ES-I3 (cell line): ENCODE data around the gene PSAP.
"Not testable (repeated sequence)": the region's sequence is repeated elsewhere in the genome, so short reads cannot be mapped to it uniquely, and the experiment has no call there.

Experiments used
- H3K36me3 ChIP-seq: 2 replicates; pipeline ENCODE4 v1.6.1; 2013; ENCODE audit warnings: mild to moderate bottlenecking, low read length, control low read depth, moderate library complexity; ENCODE audit not compliant: insufficient read depth
- H3K4me1 ChIP-seq: 2 replicates; pipeline ENCODE4 v1.6.1; 2013; ENCODE audit warnings: mild to moderate bottlenecking, control low read depth, low read length; ENCODE audit not compliant: insufficient read depth
- H3K9ac ChIP-seq: 2 replicates; pipeline ENCODE4 v1.6.1; 2013; ENCODE audit warnings: low read depth, mild to moderate bottlenecking, low read length, moderate library complexity
- H3K9me3 ChIP-seq: 2 replicates; pipeline ENCODE4 v1.6.1; 2013; ENCODE audit warnings: mild to moderate bottlenecking, low read length, moderate library complexity; ENCODE audit not compliant: control insufficient read depth, insufficient read depth

Gene PSAP

GRCh38 chr10:71881647-71882355 lies 30.8 kb upstream of the PSAP start:
- H3K9ac ChIP-seq, result no peak overlapping the region
- no peaks in the 10 kb centered on the region for H3K9me3 ChIP-seq
- H3K36me3 ChIP-seq, result no peaks in the 10 kb centered on the region
- H3K4me1 ChIP-seq, result no peaks in the 10 kb centered on the region

DNA sequence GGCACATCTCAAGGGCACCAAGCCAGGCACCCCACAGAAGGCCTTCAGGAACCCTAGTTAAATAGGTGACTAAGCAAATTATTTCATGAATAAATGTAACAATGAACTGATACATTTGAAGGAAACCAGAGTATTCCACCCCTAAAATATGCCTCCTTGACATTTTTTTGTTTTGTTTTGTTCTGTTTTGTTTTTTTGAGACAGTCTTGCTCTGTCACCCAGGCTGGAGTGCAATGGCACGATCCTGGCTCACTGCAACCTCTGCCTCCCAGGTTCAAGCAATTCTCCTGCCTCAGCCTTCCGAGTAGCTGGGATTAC lies 30.2 kb upstream of the PSAP start:
- H3K9ac ChIP-seq, result not testable (repeated sequence)

DNA sequence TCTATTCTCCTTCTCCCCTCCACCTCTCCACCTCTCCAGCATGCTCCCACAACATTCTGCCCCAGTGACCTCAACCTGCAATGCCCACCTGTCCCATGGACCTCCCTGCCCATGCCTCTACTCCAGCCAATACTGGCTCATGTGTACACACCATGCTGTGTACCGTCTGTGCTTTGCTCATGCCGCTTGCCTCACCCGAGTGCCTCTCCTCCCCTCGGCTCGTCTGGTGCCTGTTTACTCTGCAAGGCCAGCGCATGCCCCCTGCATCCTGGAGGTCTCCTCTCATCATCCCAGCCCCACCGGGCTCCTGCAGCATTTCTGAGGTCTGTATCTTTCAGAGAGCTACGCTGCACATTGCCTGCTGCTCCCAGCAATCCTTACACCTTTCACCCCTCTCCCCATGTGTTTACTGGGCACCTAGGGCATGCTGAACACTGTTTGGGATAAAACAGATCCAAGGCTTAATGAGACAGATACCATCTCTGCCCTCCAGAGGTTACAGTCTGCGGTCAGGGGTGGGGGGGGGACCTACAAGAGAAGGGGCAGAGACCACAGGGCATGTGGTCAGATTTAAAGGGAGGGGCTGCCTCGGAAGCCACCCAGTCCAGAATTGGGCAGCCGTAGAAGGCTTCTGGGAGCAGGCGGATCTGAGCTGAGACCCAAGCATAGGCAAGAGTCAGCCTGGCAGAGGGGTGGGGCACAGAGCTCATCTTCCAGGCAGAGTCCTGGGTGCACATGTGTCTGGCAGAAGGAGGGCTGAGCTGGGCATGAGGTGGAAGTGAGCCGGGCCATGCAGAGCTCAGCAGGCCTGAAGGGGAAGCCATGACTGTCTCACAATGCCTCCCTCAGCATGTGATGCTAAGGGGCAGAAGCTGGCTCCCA lies 29.6 kb upstream of the PSAP start:
- H3K9ac ChIP-seq, result no peak overlapping the region

More for the DNA sequence above, 30.2 kb upstream of the PSAP start:
- H3K36me3 ChIP-seq, H3K9me3 ChIP-seq, H3K4me1 ChIP-seq: not testable (repeated sequence)

DNA sequence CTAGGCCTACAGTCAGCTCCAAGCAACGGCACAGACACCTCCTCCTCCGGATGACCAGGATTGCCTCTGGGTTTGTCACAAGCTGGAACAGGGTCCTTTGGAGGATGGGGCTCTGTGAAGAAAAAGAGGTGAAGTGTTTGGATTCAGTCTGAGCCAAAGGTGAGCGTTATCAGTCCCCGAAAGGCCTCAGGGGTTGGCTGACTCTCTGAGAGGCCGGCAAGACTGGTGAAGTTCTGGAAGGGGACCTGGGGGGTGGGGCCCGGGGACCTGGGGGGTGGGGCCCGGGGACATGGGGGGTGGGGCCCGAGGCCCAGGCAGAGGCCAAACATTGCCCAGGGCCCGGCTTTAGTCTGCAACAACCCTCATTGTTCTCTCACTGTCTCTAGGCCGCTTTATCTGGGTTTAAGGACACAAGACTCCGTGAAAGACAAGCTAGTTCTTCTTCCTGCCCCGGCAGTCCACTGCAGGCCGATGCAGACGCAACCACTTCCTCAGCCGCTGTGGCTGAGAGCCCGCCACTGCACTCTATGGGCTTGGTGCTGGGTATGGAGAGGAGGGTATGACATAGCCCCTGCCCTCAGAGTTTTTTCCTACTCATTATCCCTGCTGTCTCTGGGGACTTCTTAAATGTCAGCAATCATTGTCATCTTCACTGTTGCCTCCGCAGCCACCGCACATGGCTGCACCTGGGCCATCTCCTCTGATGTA lies 27.4 kb upstream of the PSAP start:
- Histone ChIP-seq H3K36me3 (no peaks in the 10 kb centered on the region), H3K4me1 (no peaks in the 10 kb centered on the region), H3K9ac (no peak overlapping the region), H3K9me3 (no peaks in the 10 kb centered on the region; the same call in 1 of the 2 replicates)

More for the DNA sequence above, 29.6 kb upstream of the PSAP start:
- Histone ChIP-seq H3K4me1 (no peaks in the 10 kb centered on the region), H3K9me3 (no peaks in the 10 kb centered on the region), H3K36me3 (no peaks in the 10 kb centered on the region)

DNA sequence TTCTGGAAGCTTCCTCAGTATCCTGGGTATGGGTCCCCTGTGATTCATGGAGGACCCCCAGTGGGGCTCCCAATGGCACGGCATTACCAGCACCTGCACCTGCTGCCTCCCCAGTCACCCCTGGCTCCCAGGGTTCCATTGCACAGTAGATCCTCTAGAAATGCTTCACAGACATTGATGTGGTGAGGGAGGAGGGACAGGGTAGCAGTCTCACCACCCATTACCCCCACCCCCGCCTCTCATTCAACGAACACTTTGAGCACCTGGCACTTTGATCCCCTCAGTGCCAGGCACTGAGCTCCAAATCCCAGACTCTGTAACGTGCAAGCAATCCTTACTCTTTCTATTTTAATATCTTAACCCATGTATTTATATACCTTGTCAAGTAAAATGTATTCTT lies 26.8 kb upstream of the PSAP start:
- no peaks in the 10 kb centered on the region for H3K36me3 ChIP-seq
- H3K9me3 ChIP-seq, result no peaks in the 10 kb centered on the region; the same call in 1 of the 2 replicates
- H3K4me1 ChIP-seq, result no peaks in the 10 kb centered on the region
- H3K9ac ChIP-seq, result no peak overlapping the region

DNA sequence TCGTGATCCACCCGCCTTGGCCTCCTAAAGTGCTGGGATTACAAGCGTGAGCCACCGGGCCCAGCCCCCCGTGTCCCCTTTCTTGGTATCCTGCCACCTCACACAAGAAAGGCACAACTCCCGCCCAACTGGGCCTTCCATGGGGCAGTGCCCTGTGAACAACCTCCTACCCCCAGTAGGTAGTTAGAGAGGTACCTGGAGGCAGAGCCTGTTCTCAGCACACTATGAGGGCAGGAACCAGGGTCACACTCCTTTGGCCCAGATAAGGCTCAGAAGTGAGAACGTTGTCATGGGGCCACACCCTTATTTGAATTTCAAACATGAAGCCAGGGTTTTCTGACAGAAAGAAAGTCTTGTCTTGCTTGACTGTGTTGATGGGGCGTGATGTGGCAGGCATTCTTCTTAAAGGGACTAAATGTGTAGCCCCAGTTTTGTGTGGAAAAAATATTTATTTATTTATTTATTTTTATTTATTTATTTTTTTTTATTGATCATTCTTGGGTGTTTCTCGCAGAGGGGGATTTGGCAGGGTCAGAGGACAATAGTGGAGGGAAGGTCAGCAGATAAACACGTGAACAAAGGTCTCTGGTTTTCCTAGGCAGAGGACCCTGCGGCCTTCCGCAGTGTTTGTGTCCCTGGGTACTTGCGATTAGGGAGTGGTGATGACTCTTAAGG lies 23.8 kb upstream of the PSAP start:
- H3K4me1 ChIP-seq, H3K9ac ChIP-seq, H3K9me3 ChIP-seq: not testable (repeated sequence)

DNA sequence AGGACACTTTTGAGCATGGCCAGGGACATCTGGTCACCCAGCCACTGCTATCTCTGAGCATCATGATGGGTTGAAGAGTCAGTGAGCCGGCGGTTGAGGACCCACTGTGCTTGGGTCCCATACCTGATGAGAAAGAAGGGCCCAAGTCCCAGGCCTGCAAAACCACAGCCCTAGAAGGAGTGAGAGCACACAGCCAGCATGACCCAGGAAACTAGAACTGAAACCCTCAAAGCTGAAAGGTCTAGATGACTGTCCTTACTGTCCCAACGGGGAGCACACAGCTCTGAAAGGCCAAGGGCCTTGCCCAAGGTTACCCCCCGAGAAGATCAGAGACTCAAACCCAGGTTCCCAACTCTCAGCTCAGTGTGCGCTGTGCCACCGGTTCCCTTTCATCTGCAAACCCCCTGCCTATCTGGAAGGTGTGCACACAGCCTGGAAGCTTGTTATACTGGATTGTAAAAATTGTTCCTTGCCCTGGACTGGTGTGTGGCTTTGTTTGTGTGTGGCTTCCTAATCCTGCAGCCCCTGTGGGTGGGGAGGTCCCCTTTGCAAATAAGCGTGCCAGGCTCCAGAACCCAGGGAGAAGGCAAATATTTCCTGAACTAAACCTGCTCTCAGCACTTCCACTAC lies 22.6 kb upstream of the PSAP start:
- no peaks in the 10 kb centered on the region for H3K36me3 ChIP-seq
- H3K9me3 ChIP-seq, result no peaks in the 10 kb centered on the region; the same call in 1 of the 2 replicates
- no peak overlapping the region for H3K9ac ChIP-seq
- H3K4me1 ChIP-seq, result no peaks in the 10 kb centered on the region

More for the DNA sequence above, 23.8 kb upstream of the PSAP start:
- not testable (repeated sequence) for H3K36me3 ChIP-seq

- H3K36me3 ChIP-seq, H3K9me3 ChIP-seq, H3K4me1 ChIP-seq, H3K9ac ChIP-seq: not testable (repeated sequence)
These were observed 18.6 kb upstream of the PSAP start for GRCh38 chr10:71869601-71870000.

DNA sequence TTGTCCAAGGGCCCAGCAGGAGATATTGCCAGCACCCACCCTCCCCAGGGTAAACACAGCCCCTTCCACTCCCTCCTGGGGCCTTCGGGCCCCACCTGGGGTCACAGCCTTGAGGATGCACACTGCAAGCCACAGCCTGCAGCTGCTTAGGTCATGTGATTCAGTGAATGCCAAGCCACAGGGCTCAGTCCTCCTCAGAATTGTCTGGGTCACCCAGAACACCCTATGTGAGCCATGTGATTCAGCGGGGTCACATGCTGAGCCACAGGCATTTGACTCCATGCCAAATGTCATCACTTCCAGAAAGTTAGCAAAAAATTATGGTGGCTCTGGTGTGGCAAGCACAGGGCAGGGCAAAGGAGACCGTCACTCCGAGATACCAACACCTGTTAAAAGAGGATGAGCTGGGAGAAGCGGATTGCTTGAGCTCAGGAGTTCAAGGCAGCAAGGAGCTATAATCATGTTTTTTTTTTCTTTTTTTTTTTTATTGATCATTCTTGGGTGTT lies 17.2 kb upstream of the PSAP start:
- no peaks in the 10 kb centered on the region for H3K9me3 ChIP-seq
- no peaks in the 10 kb centered on the region for H3K36me3 ChIP-seq
- H3K4me1 ChIP-seq, result no peaks in the 10 kb centered on the region; the same call in 1 of the 2 replicates
- H3K9ac ChIP-seq, result no peak overlapping the region

GRCh38 chr10:71865561-71866041 lies 14.6 kb upstream of the PSAP start:
- Histone ChIP-seq H3K36me3 (no peaks in the 10 kb centered on the region), H3K9ac (no peak overlapping the region), H3K9me3 (no peaks in the 10 kb centered on the region), H3K4me1 (peaks cover 6% of the 10 kb centered on the region)

DNA sequence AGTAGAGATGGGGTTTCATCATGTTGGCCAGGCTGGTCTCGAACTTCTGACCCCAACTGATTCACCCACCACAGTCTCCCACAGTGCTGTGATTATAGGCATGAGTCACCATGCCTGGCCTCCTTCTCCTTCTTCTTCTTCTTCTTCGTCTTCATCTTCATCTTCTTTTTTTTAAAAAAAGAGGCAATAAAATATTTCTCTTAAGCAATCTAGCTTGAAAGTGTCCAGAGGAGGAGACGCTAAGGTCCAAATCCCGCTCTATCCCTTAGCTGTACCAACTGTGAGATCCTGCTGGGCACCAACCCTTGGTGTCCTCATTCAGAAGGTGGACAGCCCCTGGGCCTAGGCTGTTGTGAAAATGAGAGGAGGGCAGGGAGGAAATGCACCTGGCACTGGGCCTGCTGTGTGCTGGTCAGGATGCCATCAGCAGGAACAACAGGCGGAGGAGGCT lies 13.9 kb upstream of the PSAP start:
- peaks cover 11% of the 10 kb centered on the region for H3K4me1 ChIP-seq
- no peak overlapping the region for H3K9ac ChIP-seq

GRCh38 chr10:71863203-71863602 lies 12.2 kb upstream of the PSAP start:
- peaks cover 13% of the 10 kb centered on the region for H3K4me1 ChIP-seq
- no peaks in the 10 kb centered on the region for H3K9me3 ChIP-seq
- H3K36me3 ChIP-seq, result no peaks in the 10 kb centered on the region
- H3K9ac ChIP-seq, result no peak overlapping the region

More for the DNA sequence above, 13.9 kb upstream of the PSAP start:
- H3K36me3 ChIP-seq, result no peaks in the 10 kb centered on the region
- H3K9me3 ChIP-seq, result no peaks in the 10 kb centered on the region

DNA sequence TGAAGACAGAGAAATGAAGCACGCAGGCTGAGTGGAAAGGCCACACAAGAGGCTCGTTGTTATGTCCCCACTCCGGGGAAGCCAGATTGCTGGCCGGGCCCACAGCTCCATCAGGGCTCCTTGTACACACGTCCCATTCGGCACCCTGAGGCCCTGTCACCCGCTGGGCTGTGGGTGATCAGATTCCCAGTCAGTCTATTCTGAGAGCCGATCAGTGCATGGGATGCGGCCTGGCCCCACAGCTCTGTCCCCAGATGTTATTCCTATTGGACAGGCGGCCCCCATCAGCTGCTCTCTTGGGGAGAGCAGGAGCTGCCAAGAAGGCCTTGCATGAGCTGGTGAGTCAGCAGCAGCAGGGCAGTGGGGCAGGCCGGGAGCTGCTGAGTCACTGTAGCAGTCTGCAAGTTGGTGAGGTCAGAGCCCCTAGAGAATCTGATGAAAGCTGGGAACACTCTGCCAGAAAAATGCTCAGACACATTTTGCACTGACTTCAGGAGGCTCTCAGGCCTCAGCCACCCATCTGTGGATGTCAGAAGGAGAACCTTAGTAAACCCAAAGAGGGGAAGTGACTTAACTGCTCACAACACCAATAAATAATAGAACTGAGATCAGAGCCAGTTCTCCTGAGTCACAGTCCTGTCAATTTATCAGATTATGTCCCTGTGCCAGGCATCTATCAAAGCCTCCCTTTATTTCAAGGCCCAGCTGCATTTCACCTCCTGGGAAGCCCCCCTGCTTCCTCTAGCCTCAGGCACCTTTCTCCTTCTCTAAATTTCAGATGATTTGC lies 9.4 kb upstream of the PSAP start:
- peak overlapping the region; percentile 5; the same call in 1 of the 2 replicates for H3K9ac ChIP-seq
- H3K36me3 ChIP-seq, result no peaks in the 10 kb centered on the region
- no peaks in the 10 kb centered on the region for H3K9me3 ChIP-seq
- H3K4me1 ChIP-seq, result peaks cover 13% of the 10 kb centered on the region
